Measurements from ENCODE around the gene PAQR3.

- TF ChIP-seq, protein P1, sequence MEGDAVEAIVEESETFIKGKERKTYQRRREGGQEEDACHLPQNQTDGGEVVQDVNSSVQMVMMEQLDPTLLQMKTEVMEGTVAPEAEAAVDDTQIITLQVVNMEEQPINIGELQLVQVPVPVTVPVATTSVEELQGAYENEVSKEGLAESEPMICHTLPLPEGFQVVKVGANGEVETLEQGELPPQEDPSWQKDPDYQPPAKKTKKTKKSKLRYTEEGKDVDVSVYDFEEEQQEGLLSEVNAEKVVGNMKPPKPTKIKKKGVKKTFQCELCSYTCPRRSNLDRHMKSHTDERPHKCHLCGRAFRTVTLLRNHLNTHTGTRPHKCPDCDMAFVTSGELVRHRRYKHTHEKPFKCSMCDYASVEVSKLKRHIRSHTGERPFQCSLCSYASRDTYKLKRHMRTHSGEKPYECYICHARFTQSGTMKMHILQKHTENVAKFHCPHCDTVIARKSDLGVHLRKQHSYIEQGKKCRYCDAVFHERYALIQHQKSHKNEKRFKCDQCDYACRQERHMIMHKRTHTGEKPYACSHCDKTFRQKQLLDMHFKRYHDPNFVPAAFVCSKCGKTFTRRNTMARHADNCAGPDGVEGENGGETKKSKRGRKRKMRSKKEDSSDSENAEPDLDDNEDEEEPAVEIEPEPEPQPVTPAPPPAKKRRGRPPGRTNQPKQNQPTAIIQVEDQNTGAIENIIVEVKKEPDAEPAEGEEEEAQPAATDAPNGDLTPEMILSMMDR (IDR thresholded peaks at IDR 0.05) = no peak
- TF ChIP-seq POLR2AphosphoS5 (IDR thresholded peaks at IDR 0.05) = no peak
Observed at GRCh38 chr4:78902298-78902697, 36.9 kb downstream of the PAQR3 start.

All from prostate gland (tissue), 2 donors.